ENCODE data around the gene PHLDB1.
"Not testable (repeated sequence)": the region's sequence is repeated elsewhere in the genome, so short reads cannot be mapped to it uniquely, and the experiment has no call there.

PHLDB1 gene

DNA sequence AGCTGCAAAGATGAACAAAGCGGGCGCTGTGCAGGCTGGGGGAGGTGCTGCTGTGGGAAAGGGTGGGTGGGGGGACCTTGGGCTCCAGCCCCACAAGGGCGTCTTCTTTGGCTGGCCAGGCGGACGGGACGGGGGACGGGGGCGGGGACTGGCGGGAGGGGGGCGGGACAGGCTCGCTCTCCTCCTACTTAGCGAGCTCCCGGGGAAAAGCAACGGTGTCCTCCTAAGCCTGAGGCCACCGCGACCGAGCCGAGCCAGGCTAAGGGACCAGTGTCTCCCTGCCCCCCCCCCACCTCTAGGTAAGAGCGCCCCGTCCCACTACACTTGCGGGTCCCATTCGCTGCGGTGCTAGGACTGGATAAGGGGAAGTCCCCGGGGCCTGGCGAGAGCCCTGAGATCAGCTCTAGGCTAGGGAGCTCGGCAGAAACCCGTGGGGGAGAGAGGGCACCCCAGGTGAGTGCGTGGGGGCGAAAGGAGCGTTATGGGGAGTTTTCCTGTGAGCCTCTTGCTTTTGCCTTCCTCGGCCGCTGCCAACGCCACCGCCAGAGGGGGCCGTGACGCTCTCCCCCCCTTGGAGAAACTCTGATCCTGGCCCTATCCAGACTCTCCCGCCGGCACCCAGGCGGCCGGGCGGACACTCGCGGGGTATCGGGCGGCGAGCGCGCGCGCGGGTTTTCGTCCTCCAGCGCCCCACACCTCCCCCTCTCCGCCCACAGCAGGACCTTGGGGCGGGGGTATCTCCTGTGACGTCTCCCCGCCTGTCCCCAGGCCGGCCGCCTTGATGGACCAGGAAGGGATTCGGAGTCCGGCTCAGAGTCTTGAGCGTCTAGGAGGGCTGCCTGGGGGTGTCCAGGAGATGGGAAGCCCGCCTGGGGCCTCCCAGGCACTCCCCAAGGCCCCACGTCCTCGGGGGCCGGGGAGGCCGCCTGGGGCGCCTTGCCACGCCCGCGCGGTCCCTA is at the start of gene PHLDB1:
TSS of gene PHLDB1 (plus strand) at position 215 of the 959 bp plus-strand sequence. CDS start 6,222 bp downstream, outside the sequence.
- Histone ChIP-seq H3K4me1 (ENCODE audit: control insufficient read depth, insufficient read depth, low read length) (peaks cover 36% of the 10 kb centered on the region), H3K36me3 (ENCODE audit: control insufficient read depth, insufficient read depth, low read length) (no peaks in the 10 kb centered on the region), H3K9me3 (ENCODE audit: control insufficient read depth, low read length) (no peaks in the 10 kb centered on the region), H3K9ac (ENCODE audit: low read length) (peak within 1 kb of the TSS; percentile 68), H3K4me3 (ENCODE audit: low read length) (peak within 1 kb of the TSS; percentile 19), H3K27me3 (ENCODE audit: control insufficient read depth, insufficient read depth, low read length) (peaks cover 45% of the 10 kb centered on the region)

DNA sequence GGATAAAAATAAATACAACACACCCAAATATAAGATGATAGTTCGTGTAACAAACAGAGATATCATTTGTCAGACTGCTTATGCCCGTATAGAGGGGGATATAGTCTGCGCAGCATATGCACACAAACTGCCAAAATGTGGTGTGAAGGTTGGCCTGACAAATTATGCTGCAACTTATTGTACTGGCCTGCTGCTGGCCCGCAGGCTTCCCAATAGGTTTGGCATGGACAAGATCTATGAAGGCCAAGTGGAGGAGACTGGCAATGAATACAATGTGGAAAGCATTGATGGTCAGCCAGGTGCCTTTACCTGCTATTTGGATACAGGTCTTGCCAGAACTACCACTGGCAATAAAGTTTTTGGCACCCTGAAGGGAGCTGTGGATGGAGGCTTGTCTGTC is 46.6 kb upstream of the PHLDB1 start:
- H3K9ac ChIP-seq (ENCODE audit: low read length), result no peak overlapping the region
- no peaks in the 10 kb centered on the region for H3K9me3 ChIP-seq (ENCODE audit: control insufficient read depth, low read length)
- no peaks in the 10 kb centered on the region for H3K36me3 ChIP-seq (ENCODE audit: control insufficient read depth, insufficient read depth, low read length)
- H3K27me3 ChIP-seq (ENCODE audit: control insufficient read depth, insufficient read depth, low read length), result no peaks in the 10 kb centered on the region
- peaks cover 3% of the 10 kb centered on the region for H3K4me1 ChIP-seq (ENCODE audit: control insufficient read depth, insufficient read depth, low read length)
- no peak overlapping the region for H3K4me3 ChIP-seq (ENCODE audit: low read length)

DNA sequence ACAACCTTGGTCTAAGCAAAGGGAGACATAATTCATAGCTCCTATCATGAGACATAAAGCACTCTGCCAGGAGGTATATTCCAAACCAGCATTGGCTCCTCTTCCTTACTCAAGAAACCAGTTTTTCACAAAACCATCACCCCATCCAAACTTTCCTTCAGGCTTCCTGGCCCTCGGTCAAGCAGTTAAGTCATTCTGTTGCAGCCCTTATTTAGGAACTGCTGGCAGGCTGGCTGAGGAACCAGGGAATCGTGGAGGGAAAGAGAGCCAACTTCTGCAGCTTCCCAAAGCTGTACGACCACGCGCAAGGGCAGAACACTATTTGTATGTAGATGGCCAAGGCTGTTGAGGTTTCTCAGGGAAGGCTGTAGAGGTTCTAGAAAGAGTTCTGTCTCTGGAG is 42.4 kb upstream of the PHLDB1 start:
- no peaks in the 10 kb centered on the region for H3K27me3 ChIP-seq (ENCODE audit: control insufficient read depth, insufficient read depth, low read length)
- peak overlapping the region; percentile 12 for H3K9ac ChIP-seq (ENCODE audit: low read length)
- H3K4me3 ChIP-seq (ENCODE audit: low read length), result no peak overlapping the region
- H3K36me3 ChIP-seq (ENCODE audit: control insufficient read depth, insufficient read depth, low read length), result no peaks in the 10 kb centered on the region
- no peaks in the 10 kb centered on the region for H3K9me3 ChIP-seq (ENCODE audit: control insufficient read depth, low read length)
- H3K4me1 ChIP-seq (ENCODE audit: control insufficient read depth, insufficient read depth, low read length), result peaks cover 6% of the 10 kb centered on the region

GRCh38 chr11:118569670-118570069 is 37.7 kb upstream of the PHLDB1 start:
- Histone ChIP-seq H3K27me3 (ENCODE audit: control insufficient read depth, insufficient read depth, low read length) (no peaks in the 10 kb centered on the region), H3K4me3 (ENCODE audit: low read length) (no peak overlapping the region), H3K36me3 (ENCODE audit: control insufficient read depth, insufficient read depth, low read length) (no peaks in the 10 kb centered on the region)

GRCh38 chr11:118570787-118571186 is 36.6 kb upstream of the PHLDB1 start:
- Histone ChIP-seq H3K9me3 (ENCODE audit: control insufficient read depth, low read length) (no peaks in the 10 kb centered on the region), H3K4me3 (ENCODE audit: low read length) (no peak overlapping the region)

More at GRCh38 chr11:118569670-118570069, 37.7 kb upstream of the PHLDB1 start:
- Histone ChIP-seq H3K4me1 (ENCODE audit: control insufficient read depth, insufficient read depth, low read length) (peaks cover 6% of the 10 kb centered on the region), H3K9me3 (ENCODE audit: control insufficient read depth, low read length) (no peaks in the 10 kb centered on the region), H3K9ac (ENCODE audit: low read length) (no peak overlapping the region)

GRCh38 chr11:118571701-118572060 is 35.7 kb upstream of the PHLDB1 start:
- not testable (repeated sequence) for H3K9me3 ChIP-seq (ENCODE audit: control insufficient read depth, low read length); H3K4me1 ChIP-seq (ENCODE audit: control insufficient read depth, insufficient read depth, low read length); H3K27me3 ChIP-seq (ENCODE audit: control insufficient read depth, insufficient read depth, low read length); H3K36me3 ChIP-seq (ENCODE audit: control insufficient read depth, insufficient read depth, low read length)
- H3K4me3 ChIP-seq (ENCODE audit: low read length), result peak overlapping the region; percentile 33
- peak overlapping the region; percentile 100 for H3K9ac ChIP-seq (ENCODE audit: low read length)

More at GRCh38 chr11:118570787-118571186, 36.6 kb upstream of the PHLDB1 start:
- H3K27me3 ChIP-seq (ENCODE audit: control insufficient read depth, insufficient read depth, low read length), result no peaks in the 10 kb centered on the region
- H3K9ac ChIP-seq (ENCODE audit: low read length), result no peak overlapping the region
- H3K4me1 ChIP-seq (ENCODE audit: control insufficient read depth, insufficient read depth, low read length), result peaks cover 8% of the 10 kb centered on the region
- no peaks in the 10 kb centered on the region for H3K36me3 ChIP-seq (ENCODE audit: control insufficient read depth, insufficient read depth, low read length)

GRCh38 chr11:118572061-118572980 is 35.1 kb upstream of the PHLDB1 start, which contains the start of gene ARCN1:
ARCN1 (plus strand) TSS chr11:118572409; CDS start chr11:118572548, 139 bp downstream.
- Histone ChIP-seq H3K27me3 (ENCODE audit: control insufficient read depth, insufficient read depth, low read length) (no peaks in the 10 kb centered on the region), H3K9ac (ENCODE audit: low read length) (peak within 1 kb of the TSS; percentile 100), H3K4me3 (ENCODE audit: low read length) (peak within 1 kb of the TSS; percentile 68), H3K36me3 (ENCODE audit: control insufficient read depth, insufficient read depth, low read length) (no peaks in the 10 kb centered on the region), H3K4me1 (ENCODE audit: control insufficient read depth, insufficient read depth, low read length) (peaks cover 7% of the 10 kb centered on the region), H3K9me3 (ENCODE audit: control insufficient read depth, low read length) (no peaks in the 10 kb centered on the region)

DNA sequence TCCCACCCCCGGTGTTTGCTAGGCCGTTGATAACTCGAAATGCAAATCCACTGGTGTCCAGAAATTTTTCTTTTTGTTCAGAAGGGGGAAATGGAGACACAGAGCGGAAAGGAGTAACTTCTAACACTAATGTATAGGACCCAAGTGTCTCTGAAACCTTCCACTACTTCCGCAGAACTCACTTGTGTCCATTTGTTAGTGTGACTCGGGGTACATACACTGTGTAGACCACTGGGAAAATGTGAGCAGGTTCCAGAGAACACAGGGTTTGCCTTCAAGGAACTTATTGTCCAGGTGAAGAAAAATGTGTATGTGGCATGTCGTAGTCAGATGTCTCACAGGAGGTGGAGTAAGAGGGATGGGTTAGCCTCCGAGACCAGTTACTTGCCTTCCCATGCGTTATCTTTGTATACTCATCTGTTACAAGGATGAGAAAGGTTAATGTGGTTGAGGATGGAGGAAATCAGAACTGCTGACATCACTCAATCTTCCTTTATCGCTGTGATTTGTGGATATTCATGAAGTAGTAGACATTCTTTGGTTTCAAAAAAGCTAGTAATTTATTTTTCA is 34.3 kb upstream of the PHLDB1 start:
- Histone ChIP-seq H3K4me1 (ENCODE audit: control insufficient read depth, insufficient read depth, low read length) (peaks cover 7% of the 10 kb centered on the region), H3K4me3 (ENCODE audit: low read length) (peak overlapping the region; percentile 68), H3K9me3 (ENCODE audit: control insufficient read depth, low read length) (no peaks in the 10 kb centered on the region), H3K36me3 (ENCODE audit: control insufficient read depth, insufficient read depth, low read length) (no peaks in the 10 kb centered on the region), H3K27me3 (ENCODE audit: control insufficient read depth, insufficient read depth, low read length) (no peaks in the 10 kb centered on the region), H3K9ac (ENCODE audit: low read length) (peak overlapping the region; percentile 100)

DNA sequence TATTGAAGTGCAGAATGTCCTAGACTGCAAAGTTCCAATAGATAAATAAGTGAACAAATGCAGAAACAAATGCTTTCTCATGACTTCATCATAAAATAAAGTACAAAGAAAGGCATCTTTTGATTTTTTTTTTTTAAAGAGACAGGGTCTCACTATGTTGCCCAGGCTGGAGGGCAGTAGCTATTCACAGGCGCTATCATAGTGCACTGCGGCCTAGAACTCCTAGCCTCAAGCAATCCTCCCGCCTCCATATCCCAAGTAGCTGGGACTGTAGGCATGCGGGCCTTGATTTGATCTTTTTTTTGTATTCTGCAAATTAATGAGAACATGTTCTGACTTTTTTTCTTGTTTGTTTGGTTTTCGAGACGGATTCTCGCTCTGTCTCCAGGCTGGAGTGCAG is 32.8 kb upstream of the PHLDB1 start:
- H3K4me1 ChIP-seq (ENCODE audit: control insufficient read depth, insufficient read depth, low read length), result peaks cover 7% of the 10 kb centered on the region
- no peak overlapping the region for H3K9ac ChIP-seq (ENCODE audit: low read length)

DNA sequence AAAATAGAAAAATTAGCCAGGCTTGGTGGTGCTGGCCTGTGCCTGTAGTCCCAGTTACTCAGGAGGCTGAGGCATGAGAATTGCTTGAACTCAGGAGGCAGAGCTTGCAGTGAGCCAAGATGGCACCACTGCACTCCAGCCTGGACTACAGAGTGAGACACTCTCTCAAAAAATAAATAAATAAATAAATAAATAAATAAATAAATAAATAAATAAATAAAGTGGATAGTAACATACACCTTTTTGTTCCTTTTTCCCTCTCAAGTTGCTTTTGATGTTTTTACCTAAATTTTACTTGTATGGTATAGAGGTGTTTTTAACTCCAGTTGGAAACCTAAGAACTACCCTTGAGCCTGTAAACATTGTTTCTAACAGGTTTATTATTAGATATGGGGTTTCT is 29.4 kb upstream of the PHLDB1 start:
- not testable (repeated sequence) for H3K9me3 ChIP-seq (ENCODE audit: control insufficient read depth, low read length); H3K9ac ChIP-seq (ENCODE audit: low read length); H3K36me3 ChIP-seq (ENCODE audit: control insufficient read depth, insufficient read depth, low read length); H3K4me3 ChIP-seq (ENCODE audit: low read length); H3K4me1 ChIP-seq (ENCODE audit: control insufficient read depth, insufficient read depth, low read length); H3K27me3 ChIP-seq (ENCODE audit: control insufficient read depth, insufficient read depth, low read length)

More for the DNA sequence above, 32.8 kb upstream of the PHLDB1 start:
- Histone ChIP-seq H3K36me3 (ENCODE audit: control insufficient read depth, insufficient read depth, low read length) (no peaks in the 10 kb centered on the region), H3K4me3 (ENCODE audit: low read length) (no peak overlapping the region), H3K27me3 (ENCODE audit: control insufficient read depth, insufficient read depth, low read length) (no peaks in the 10 kb centered on the region), H3K9me3 (ENCODE audit: control insufficient read depth, low read length) (no peaks in the 10 kb centered on the region)

GRCh38 chr11:118581057-118581456 is 26.4 kb upstream of the PHLDB1 start:
- Histone ChIP-seq H3K4me3 (ENCODE audit: low read length) (no peak overlapping the region), H3K9me3 (ENCODE audit: control insufficient read depth, low read length) (no peaks in the 10 kb centered on the region), H3K36me3 (ENCODE audit: control insufficient read depth, insufficient read depth, low read length) (peaks cover 6% of the 10 kb centered on the region), H3K9ac (ENCODE audit: low read length) (no peak overlapping the region), H3K27me3 (ENCODE audit: control insufficient read depth, insufficient read depth, low read length) (no peaks in the 10 kb centered on the region), H3K4me1 (ENCODE audit: control insufficient read depth, insufficient read depth, low read length) (no peaks in the 10 kb centered on the region)
